Heart right ventricle (tissue), 16 donors: Measurements from ENCODE around the gene AMZ2. TPM values are rescaled to one million over a fixed set of nuclear protein-coding genes. Genes with fewer than 3 reads are reported as not detected.
A peak's percentile ranks its signal among the peaks of the same experiment; 100 is the strongest.
"Not testable (repeated sequence)": the region's sequence is repeated elsewhere in the genome, so short reads cannot be mapped to it uniquely, and the experiment has no call there.

Source experiments
- ATAC-seq, 8 donors: fragments of 200-7000 bp; cut with Tn5 transposase; one replicate each; pipeline ENCODE4 v1.9.1; 2020; ENCODE audit warnings: mild to moderate bottlenecking in 8 of 8, moderate library complexity in 8 of 8, moderate number of reproducible peaks in 1 of 8
- DNase-seq, 2 donors: peaks; one replicate each; pipeline ENCODE4 v3.0.0-alpha.2; 2020
- H3K27ac ChIP-seq, 10 donors: fragments of 200-600 bp; sonication (generic) in 2 of 10; one replicate each; pipeline versions ENCODE4 v1.5.0 to v1.8.0; 2020 to 2022; ENCODE audit warnings: mild to moderate bottlenecking in 3 of 10
- H3K27me3 ChIP-seq, 7 donors: fragments of 200-600 bp; one replicate each; pipeline ENCODE4 v1.8.0; 2021 to 2022; ENCODE audit warnings: mild to moderate bottlenecking in 2 of 7
- H3K36me3 ChIP-seq, 9 donors: fragments of 200-600 bp; sonication (generic) in 1 of 9; one replicate each; pipeline versions ENCODE4 v1.5.0 to v1.8.0; 2020 to 2022; ENCODE audit warnings: mild to moderate bottlenecking in 2 of 9
- H3K4me1 ChIP-seq, 9 donors: fragments of 200-600 bp; sonication (generic) in 1 of 9; one replicate each; pipeline versions ENCODE4 v1.5.0 to v1.8.0; 2020 to 2022; ENCODE audit warnings: mild to moderate bottlenecking in 4 of 9
- H3K4me3 ChIP-seq, 10 donors: fragments of 200-600 bp; sonication (generic) in 2 of 10; one replicate each; pipeline versions ENCODE4 v1.5.0 to v1.8.0; 2020 to 2022; ENCODE audit warnings: mild to moderate bottlenecking in 7 of 10, moderate library complexity in 2 of 10
- H3K9me3 ChIP-seq, 11 donors: fragments of 200-600 bp in 10 of 11; sonication (generic) in 2 of 11; one replicate each; pipeline versions ENCODE4 v1.5.0 to v1.8.0; 2013 to 2022; ENCODE audit warnings: mild to moderate bottlenecking in 2 of 11, control low read depth in 1 of 11, moderate library complexity in 1 of 11
- CTCF ChIP-seq, 9 donors: fragments of 200-600 bp; sonication (generic) in 2 of 9; IDR thresholded peaks; one replicate each; pipeline versions ENCODE4 v1.5.0 to v1.8.0; 2021 to 2022; ENCODE audit warnings: antibody characterized with exemption in 9 of 9, mild to moderate bottlenecking in 5 of 9, moderate library complexity in 1 of 9
- WGBS, 2 donors: extraction: QIAGEN DNeasy Blood & Tissue Kit; methylation state at CpG; one replicate each; pipeline ENCODE4 v1.1.7; 2013; ENCODE audit warnings: inconsistent platforms in 1 of 2; 5-methylcytosine and 5-hydroxymethylcytosine counted together
- intact Hi-C, 10 donors: fragments of 100-400 bp; cut with DNase I; formaldehyde crosslinking; loops; one replicate each; pipeline versions ENCODE4 v1.11.1 to v1.14.2; 2022
- polyA plus RNA-seq, 2 donors: library from polyadenylated mRNA; stranded (reverse); fragments of 200-250 nt; gene quantifications; one replicate each; pipeline ENCODE4 v1.2.3, GENCODE V29; 2013
- total RNA-seq, 10 donors: library from RNA; stranded (reverse); fragmentation: NEBNext Ultra II Directional in 3 of 10; extraction: Animal tissue kit (Norgen Biotek cat#: 25700) in 3 of 10; gene quantifications; one replicate each; pipeline versions ENCODE4 v1.2.1 to v1.2.4, GENCODE V29; 2021 to 2023
- donor health status: Arrhythmogenic right ventricular cardiomyopathy.
- donor health status: ischemic (EF 13 %, LVEDD 7.1; RV severe dilation, severe dysfunction).
- donor health status: healthy with polysubstance abuse.
- donor health status: DM: no; HTN: yes; CAD: no.
- donor health status: DM: no; HTN: no; CAD: no.
- donor health status: ischemic (EF 25% LVEDD 6.9; RV normal size, moderate dysfunction).
- donor health status: ischemic (EF 25% LVEDD 5.7; RV mildly dilated, moderate dysfunction).
- donor health status: healthy.
- donor health status: DM: yes; HTN: yes; CAD: no.
- donor health status: Ischemic cardiomyopathy.
- donor health status: ischemic (EF 35%, LVEDD 5.7; RV mildly dilated, moderate dysfunction).
- donor health status: nonischemic (EF 11% LVEDD 7.7; RV severe dilation, severe dysfunction).
- donor health status: DM: yes; HTN: yes; CAD: no.
- donor health status: PGD.
- donor health status: ischemic (EF 29% LVEDD 5.4; RV normal size, mild dysfunction).
- donor health status: nonischemic (EF 23%, LVEDD 6.1; RV moderate dilation, normal function).

AMZ2 gene
- total and polyA plus RNA-seq, 12 donors, result 41.6 to 140 (median 106) TPM

DNA sequence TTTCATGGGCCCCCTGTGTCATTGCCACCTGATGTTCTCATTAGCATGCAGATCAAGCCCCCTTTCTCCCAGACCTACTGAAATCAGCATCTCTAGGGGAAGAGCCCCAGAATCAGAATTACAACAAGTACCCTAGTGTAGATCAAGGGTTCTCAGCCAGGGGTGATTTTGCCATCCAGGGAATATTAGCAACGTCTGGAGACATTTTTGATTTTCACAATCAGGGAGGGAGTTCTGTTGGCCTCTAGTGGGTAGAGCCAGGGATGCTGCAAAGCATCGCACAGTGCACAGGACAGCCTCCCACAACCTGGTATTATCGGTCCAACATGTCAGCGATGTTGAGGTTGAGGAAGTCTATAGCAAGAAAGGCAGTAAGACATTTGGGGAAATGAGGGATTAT is 7.3 kb downstream of the AMZ2 start:
- Histone ChIP-seq H3K4me3 (no peak overlapping the region), H3K9me3 (no peaks in the 10 kb centered on the region), H3K27me3 (no peaks in the 10 kb centered on the region), H3K4me1 (peaks cover 0 to 59% (median 11%) of the 10 kb centered on the region in 9 donors), H3K36me3 (peaks cover 0 to 74% (median 35%) of the 10 kb centered on the region in 9 donors), H3K27ac (peak overlapping the region in 1 of 10 donors; percentile 51)
- DNase-seq (no peak), ATAC-seq (no peak)
- TF ChIP-seq CTCF (IDR thresholded peaks at IDR 0.05), result no peak
- 85 to 86% methylated on average over 4 of the region's 4 CpGs for WGBS, 2 donors
- intact Hi-C loops, result no loop called here

- Histone ChIP-seq H3K27me3 (no peaks in the 10 kb centered on the region), H3K36me3 (peaks cover 0 to 66% (median 31%) of the 10 kb centered on the region in 9 donors), H3K4me1 (peaks cover 0 to 63% (median 14%) of the 10 kb centered on the region in 9 donors), H3K27ac (peak overlapping the region in 1 of 10 donors; percentile 51), H3K9me3 (no peaks in the 10 kb centered on the region), H3K4me3 (no peak overlapping the region)
- DNase-seq, result no peak
- intact Hi-C loops, result no loop called here
- ATAC-seq, result no peak
- no peak for TF ChIP-seq CTCF (IDR thresholded peaks at IDR 0.05)
- WGBS, 2 donors, result 80 to 82% methylated on average over 5 of the region's 5 CpGs
Measured at GRCh38 chr17:68255731-68256538, 8.1 kb downstream of the AMZ2 start.

- H3K9me3 ChIP-seq, H3K4me3 ChIP-seq, DNase-seq, H3K27me3 ChIP-seq, ATAC-seq, intact Hi-C loops: not testable (repeated sequence)
- H3K36me3 ChIP-seq, result peaks cover 0 to 58% (median 26%) of the 10 kb centered on the region in 9 donors
- peak overlapping the region in 1 of 10 donors; percentile 51 for H3K27ac ChIP-seq
- 80 to 84% methylated on average over 5 of the region's 5 CpGs for WGBS, 2 donors
- peaks cover 0 to 63% (median 14%) of the 10 kb centered on the region in 9 donors for H3K4me1 ChIP-seq
Measured at GRCh38 chr17:68256701-68257100, 8.9 kb downstream of the AMZ2 start.

DNA sequence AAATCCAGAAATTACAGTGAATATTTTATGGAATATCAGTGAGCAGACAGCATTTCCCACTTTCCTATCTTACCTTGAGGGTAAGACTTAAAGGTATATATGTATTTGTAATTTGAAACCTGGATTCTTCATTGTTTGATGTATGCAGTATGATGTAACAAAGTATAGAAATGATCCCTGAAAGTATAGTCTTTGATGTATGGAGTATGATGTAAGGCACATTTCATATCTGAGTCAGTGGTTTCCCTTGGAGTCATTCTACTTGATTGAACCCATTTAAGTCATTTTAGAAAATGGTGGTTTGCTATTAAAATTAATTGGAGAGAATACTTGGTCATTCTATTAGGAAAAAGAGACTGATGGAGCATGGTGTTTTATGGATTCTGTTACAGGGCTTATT is 10.1 kb downstream of the AMZ2 start:
- H3K27ac ChIP-seq, result peak overlapping the region in 3 of 10 donors; percentile 71 to 88 (median 82)
- peaks cover 0 to 63% (median 14%) of the 10 kb centered on the region in 9 donors for H3K4me1 ChIP-seq
- H3K9me3 ChIP-seq, result no peaks in the 10 kb centered on the region
- DNase-seq (no peak), ATAC-seq (no peak)
- H3K36me3 ChIP-seq, result peaks cover 0 to 46% (median 21%) of the 10 kb centered on the region in 9 donors
- intact Hi-C loops, result no loop called here
- H3K27me3 ChIP-seq, result no peaks in the 10 kb centered on the region
- H3K4me3 ChIP-seq, result no peak overlapping the region
- TF ChIP-seq CTCF (IDR thresholded peaks at IDR 0.05), result no peak
